Gastrocnemius medialis (tissue), 4 donors: ENCODE measurements around the gene COL25A1. TPM values are rescaled to one million over a fixed set of nuclear protein-coding genes. Genes with fewer than 3 reads are reported as not detected.
"Not testable (repeated sequence)": the region's sequence is repeated elsewhere in the genome, so short reads cannot be mapped to it uniquely, and the experiment has no call there.

ENCODE experiments used
- ATAC-seq, 2 donors: fragments of 150-250 bp; one replicate each; pipeline ENCODE4 v1.9.1; 2016
- DNase-seq, 2 donors: peaks; one replicate each; pipeline ENCODE4 v3.0.0-alpha.2; 2019
- H3K27ac ChIP-seq, 4 donors: fragments of 200-600 bp; sonication (generic); 1 replicate in 1 of 4; 2 replicates in 3 of 4; pipeline ENCODE4 v1.5.1; 2016 to 2018; ENCODE audit warnings: mild to moderate bottlenecking in 2 of 4, moderate library complexity in 1 of 4
- H3K27me3 ChIP-seq, 3 donors: fragments of 200-600 bp; sonication (generic) in 2 of 3; 1 replicate in 1 of 3; 2 replicates in 2 of 3; pipeline versions ENCODE4 v1.5.1 to v1.6.0; 2016 to 2019; ENCODE audit warnings: mild to moderate bottlenecking in 1 of 3, moderate library complexity in 1 of 3
- H3K36me3 ChIP-seq, 2 donors: fragments of 200-600 bp; sonication (generic) in 1 of 2; one replicate each; pipeline ENCODE4 v1.5.1; 2017 to 2018
- H3K4me1 ChIP-seq, 2 donors: fragments of 200-600 bp; sonication (generic) in 1 of 2; one replicate each; pipeline ENCODE4 v1.5.1; 2016 to 2017; ENCODE audit warnings: mild to moderate bottlenecking in 2 of 2
- H3K4me3 ChIP-seq, 4 donors: fragments of 200-600 bp; sonication (generic) in 3 of 4; 1 replicate in 1 of 4; 2 replicates in 3 of 4; pipeline ENCODE4 v1.5.1; 2016 to 2019; ENCODE audit warnings: mild to moderate bottlenecking in 2 of 4
- H3K9me3 ChIP-seq, 3 donors: fragments of 200-600 bp; sonication (generic) in 2 of 3; 1 replicate in 1 of 3; 2 replicates in 2 of 3; pipeline ENCODE4 v1.5.1; 2016 to 2019
- CTCF ChIP-seq, 5 experiments: fragments of 450-650 bp in 3 of 5; fragments of 200-600 bp in 2 of 5; sonication (generic) in 2 of 5; IDR thresholded peaks in 4 of 5; conservative IDR thresholded peaks in 1 of 5; 1 replicate in 4 of 5; 2 replicates in 1 of 5; pipeline ENCODE4 v1.5.1; 2016 to 2019; ENCODE audit warnings: antibody characterized with exemption in 5 of 5, mild to moderate bottlenecking in 3 of 5, moderate library complexity in 3 of 5
- POLR2A ChIP-seq, 2 donors: fragments of 450-650 bp; IDR thresholded peaks; one replicate each; pipeline ENCODE4 v1.6.1; 2017; ENCODE audit warnings: antibody characterized with exemption in 2 of 2, mild to moderate bottlenecking in 2 of 2, moderate library complexity in 2 of 2
- in situ Hi-C, 4 donors: fragments of 200-750 bp; cut with MboI; loops; one replicate each; pipeline versions ENCODE4 v1.15.0 to v1.8.0; 2017; ENCODE audit warnings: low sequenced_read_pairs in 4 of 4
- intact Hi-C: fragments of 100-400 bp; cut with DNase I; formaldehyde crosslinking; loops from one replicate; pipeline ENCODE4 v1.15.1; 2023; ENCODE audit warnings: low total_unique reads
- total RNA-seq, 4 donors: library from RNA; depleted of rRNA; stranded (reverse); fragments of >200 nt; gene quantifications; one replicate each; pipeline versions ENCODE4 v1.1.0 to v1.2.3, GENCODE V29; 2016

Gene COL25A1
- total RNA-seq, 4 donors from 2014 or later: 0.27 to 2.0 (median 0.85) TPM; not detected in 1

GRCh38 chr4:108991551-108992328 lies 310.7 kb downstream of the COL25A1 start:
- TF ChIP-seq CTCF (IDR thresholded peaks at IDR 0.05 in 4 of 5, conservative IDR thresholded peaks at IDR 0.05 in 1 of 5): no peak
- no peak for TF ChIP-seq POLR2A (IDR thresholded peaks at IDR 0.05)
- no peak for ATAC-seq
- H3K9me3 ChIP-seq: no peaks in the 10 kb centered on the region
- no peak overlapping the region for H3K27ac ChIP-seq
- in situ Hi-C loops (no loop called here), intact Hi-C loops (no loop called here)
- H3K27me3 ChIP-seq: no peaks in the 10 kb centered on the region
- DNase-seq: no peak
- H3K36me3 ChIP-seq: no peaks in the 10 kb centered on the region
- H3K4me3 ChIP-seq: no peak overlapping the region
- no peaks in the 10 kb centered on the region for H3K4me1 ChIP-seq

GRCh38 chr4:108988464-108989195 lies 313.8 kb downstream of the COL25A1 start:
- H3K4me3 ChIP-seq: no peak overlapping the region
- no peak for TF ChIP-seq POLR2A (IDR thresholded peaks at IDR 0.05)
- no peak for TF ChIP-seq CTCF (IDR thresholded peaks at IDR 0.05 in 4 of 5, conservative IDR thresholded peaks at IDR 0.05 in 1 of 5)
- no peak overlapping the region for H3K27ac ChIP-seq
- H3K36me3 ChIP-seq: no peaks in the 10 kb centered on the region
- ATAC-seq (no peak), DNase-seq (no peak)
- in situ Hi-C loops (no loop called here), intact Hi-C loops (no loop called here)
- H3K27me3 ChIP-seq: no peaks in the 10 kb centered on the region
- no peaks in the 10 kb centered on the region for H3K9me3 ChIP-seq
- H3K4me1 ChIP-seq: no peaks in the 10 kb centered on the region

GRCh38 chr4:108984495-108984894 lies 318.0 kb downstream of the COL25A1 start:
- intact Hi-C loops, DNase-seq, ATAC-seq: not testable (repeated sequence)

GRCh38 chr4:108982402-108983185 lies 319.9 kb downstream of the COL25A1 start:
- Histone ChIP-seq H3K27ac (no peak overlapping the region), H3K9me3 (no peaks in the 10 kb centered on the region), H3K4me3 (no peak overlapping the region), H3K36me3 (no peaks in the 10 kb centered on the region), H3K27me3 (no peaks in the 10 kb centered on the region), H3K4me1 (no peaks in the 10 kb centered on the region)
- ATAC-seq: no peak
- in situ Hi-C loops (no loop called here), intact Hi-C loops (no loop called here)
- DNase-seq: no peak
- no peak for TF ChIP-seq CTCF (IDR thresholded peaks at IDR 0.05 in 4 of 5, conservative IDR thresholded peaks at IDR 0.05 in 1 of 5)
- no peak for TF ChIP-seq POLR2A (IDR thresholded peaks at IDR 0.05)

More at GRCh38 chr4:108984495-108984894, 318.0 kb downstream of the COL25A1 start:
- H3K27ac ChIP-seq, H3K9me3 ChIP-seq, H3K27me3 ChIP-seq, H3K4me1 ChIP-seq, H3K36me3 ChIP-seq, in situ Hi-C loops, H3K4me3 ChIP-seq: not testable (repeated sequence)
